GM19025 (cell line): ENCODE results near the gene ADGB.

Source experiments
- ATAC-seq: cut with Tn5 transposase; IDR thresholded peaks from one replicate; pipeline ENCODE4 v1.9.1; 2021; ENCODE audit warnings: mild to moderate bottlenecking, low read depth, moderate library complexity; ENCODE audit not compliant: unreplicated experiment

ADGB gene

DNA sequence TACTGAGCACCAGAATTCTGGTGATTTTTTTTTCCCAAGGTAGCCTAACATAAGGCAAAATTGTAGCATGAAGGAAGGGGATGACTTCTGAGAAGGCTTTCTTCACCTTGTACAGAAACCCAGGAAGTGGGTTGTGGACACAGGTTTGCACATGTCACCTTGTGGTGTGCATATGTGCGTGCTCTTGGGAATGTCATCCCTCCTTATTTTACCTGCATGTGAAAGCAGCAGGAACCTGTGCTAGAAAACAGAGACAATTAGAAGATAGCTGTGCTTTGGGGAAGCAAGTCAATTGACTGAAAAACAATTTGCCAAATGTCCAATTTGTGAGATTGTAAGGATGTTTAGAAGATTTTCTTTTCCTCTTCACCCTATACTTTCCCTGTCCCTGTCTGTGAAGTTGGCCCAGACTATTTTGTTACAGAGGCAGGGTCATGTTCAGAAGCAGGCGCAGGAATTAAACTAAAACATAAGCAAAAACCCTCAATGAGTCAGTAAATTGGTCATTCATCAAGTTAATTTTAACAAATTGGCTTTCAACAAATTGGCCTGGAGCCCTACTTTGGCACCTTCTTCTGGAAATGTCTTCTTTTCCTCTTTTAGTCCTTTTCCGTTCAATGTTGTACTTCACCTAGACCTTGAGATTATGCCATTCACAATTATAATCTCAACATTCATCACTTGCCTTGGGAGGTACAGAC lies 261.2 kb downstream of the ADGB start:
- no peak for ATAC-seq

DNA sequence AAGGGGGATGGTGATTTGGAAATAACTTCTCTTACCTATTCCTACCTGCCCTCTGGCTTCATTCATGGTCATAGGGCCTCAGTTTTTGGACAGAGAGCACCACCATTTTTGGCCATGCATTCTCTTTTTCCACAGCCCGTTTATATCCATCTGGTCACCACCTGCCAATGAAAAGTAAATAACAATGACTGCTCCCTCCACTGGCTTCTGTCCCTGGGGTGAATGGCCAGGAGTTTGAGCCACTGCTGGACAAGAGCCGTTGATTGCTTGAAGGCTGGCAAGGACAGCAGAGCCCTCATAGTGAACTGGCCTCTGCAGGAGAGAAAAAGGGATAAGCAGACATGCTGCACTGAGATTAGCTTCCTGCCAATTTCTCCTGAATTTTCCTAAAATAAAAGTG lies 261.8 kb downstream of the ADGB start:
- ATAC-seq, result no peak

DNA sequence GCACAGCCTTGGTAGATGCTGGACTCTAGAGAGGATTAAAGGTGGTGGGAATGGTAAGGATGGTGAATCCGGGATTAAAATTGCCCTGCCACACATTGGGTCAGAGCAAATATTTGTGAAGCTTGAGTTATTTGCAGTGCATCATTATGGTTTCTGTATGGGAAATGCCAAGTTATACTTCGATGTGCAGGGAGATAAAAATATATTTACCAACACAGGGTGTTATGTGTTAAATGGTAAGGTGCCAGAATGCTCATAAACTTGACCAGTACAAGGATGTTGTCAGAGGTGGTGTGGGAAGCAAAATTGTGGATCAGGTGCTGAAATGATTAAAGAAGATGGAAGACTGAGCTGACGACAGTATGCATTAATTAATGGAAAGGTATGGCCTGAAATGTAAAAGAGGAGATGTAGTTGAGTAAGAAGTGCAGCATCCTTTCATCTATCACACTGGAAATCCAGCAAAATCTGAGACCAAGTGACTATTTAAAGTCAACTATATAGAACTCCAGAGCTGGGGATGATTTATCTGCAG lies 262.3 kb downstream of the ADGB start:
- ATAC-seq, result no peak

DNA sequence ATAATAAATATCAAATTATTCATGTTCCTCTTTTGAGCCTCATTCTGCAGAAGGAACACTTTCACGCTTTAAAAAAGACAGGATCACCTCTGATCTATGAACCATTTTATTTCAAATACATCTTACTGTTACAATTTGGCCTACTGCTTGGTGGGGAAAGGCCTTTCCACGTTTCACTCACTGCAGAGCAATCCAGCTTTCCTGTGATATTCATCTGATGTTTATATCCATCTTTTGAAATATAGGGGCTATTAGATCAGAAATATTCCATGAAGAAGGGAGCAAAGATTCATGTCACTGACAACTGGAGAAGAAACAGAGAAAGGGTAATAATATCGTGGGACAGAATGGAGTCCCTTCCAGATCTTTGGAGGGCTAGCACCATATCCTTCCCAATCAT lies 262.9 kb downstream of the ADGB start:
- ATAC-seq, result no peak

DNA sequence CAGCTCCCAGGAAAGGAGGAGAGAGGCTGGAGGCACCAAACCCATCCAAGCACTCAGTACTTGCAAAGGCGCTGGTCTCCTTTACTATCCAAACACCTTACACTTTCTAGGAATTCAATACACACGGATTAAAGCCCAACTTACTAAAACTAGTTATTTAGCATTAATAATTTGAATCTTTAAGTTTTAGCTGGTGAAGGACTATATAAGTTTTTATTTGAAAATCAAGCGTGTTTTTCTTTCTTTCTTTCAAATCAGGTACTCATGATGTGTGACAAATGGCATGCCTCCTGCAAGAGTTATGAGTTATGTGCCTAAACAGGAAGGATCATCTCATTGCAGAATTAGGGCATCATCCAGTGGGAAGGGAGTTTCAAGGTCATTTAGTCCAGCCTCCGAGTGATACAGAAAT lies 263.7 kb downstream of the ADGB start:
- ATAC-seq, result no peak

DNA sequence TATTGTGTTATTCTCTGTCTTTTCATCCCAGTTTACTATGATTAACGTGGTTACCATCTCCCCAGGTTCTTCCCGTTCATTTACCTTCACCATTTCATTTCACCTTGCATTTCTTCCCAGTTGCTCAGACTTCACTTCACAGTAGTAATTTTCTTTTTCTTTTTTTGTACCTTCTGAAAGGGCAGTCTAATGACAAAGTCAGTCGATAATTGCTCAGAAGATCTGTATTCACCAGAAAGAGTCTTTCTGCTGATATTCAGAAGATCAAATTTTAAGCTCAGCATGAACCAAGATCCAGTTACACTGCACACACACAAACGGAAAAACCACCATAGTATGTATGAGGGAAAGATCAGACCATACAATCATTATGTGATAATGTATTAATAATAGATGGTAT lies 265.5 kb downstream of the ADGB start:
- ATAC-seq, result no peak

DNA sequence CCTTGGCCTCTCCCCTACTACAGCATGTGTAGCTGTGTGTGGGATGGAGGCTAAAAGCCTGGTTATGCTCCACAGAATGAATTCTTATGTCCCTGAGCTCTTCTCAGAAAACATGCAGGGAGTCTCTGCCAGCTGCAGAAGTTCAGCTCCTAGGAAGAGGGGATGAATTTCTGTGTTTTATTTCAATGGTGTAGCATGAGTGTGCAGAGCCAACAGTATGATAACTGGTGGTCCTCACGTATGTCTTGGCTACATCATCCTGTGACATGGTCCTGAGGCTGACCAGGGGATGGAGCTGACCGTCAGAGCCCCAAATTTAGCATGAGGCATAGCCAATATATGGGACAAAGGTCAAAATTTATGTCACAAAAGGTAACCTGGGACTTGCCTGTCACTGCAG lies 266.1 kb downstream of the ADGB start:
- ATAC-seq, result no peak
